Bronchial epithelial cell (primary cell): Measurements from ENCODE around the gene RUVBL1. TPM values are rescaled to one million over a fixed set of nuclear protein-coding genes. Genes with fewer than 3 reads are reported as not detected.

Experiments used
- DNase-seq: peaks from one replicate; pipeline ENCODE4 v3.0.0-alpha.2; 2010; ENCODE audit warnings: low read depth
- FAIRE-seq: peaks from 2 replicates; lab custom pipeline; 2011; peaks lifted over from hg19 to GRCh38; lab: Jason Lieb, UNC
- H3K27me3 ChIP-seq: 2 replicates; pipeline ENCODE4 v1.5.1; 2011; ENCODE audit warnings: low read length; ENCODE audit not compliant: control insufficient read depth, insufficient read depth
- H3K36me3 ChIP-seq: 2 replicates; pipeline ENCODE4 v1.5.1; 2011; ENCODE audit warnings: low read length; ENCODE audit not compliant: control insufficient read depth, insufficient read depth
- H3K4me3 ChIP-seq: 2 replicates; pipeline ENCODE4 v1.5.1; 2011; ENCODE audit warnings: mild to moderate bottlenecking, low read depth, low read length, control low read depth
- total RNA-seq: library from RNA; depleted of rRNA; stranded (reverse); fragments of >200 nt; gene quantifications from 2 replicates; pipeline ENCODE4 v1.2.1, GENCODE V29; 2014
- TF ChIP-seq, protein P1 (sequence below): IDR thresholded peaks from 2 replicates; pipeline ENCODE4 v1.5.1; 2011; ENCODE audit warnings: mild to moderate bottlenecking, moderate library complexity, low read length, control low read depth, inconsistent platforms; ENCODE audit not compliant: insufficient read depth, severe bottlenecking

Gene RUVBL1
- total RNA-seq = 47.6 and 60.8 TPM in 2 replicates

GRCh38 chr3:128123538-128124368 lies at the start of gene RUVBL1:
TSS of gene RUVBL1 (minus strand) at chr3:128123812. CDS start at chr3:128123724, 88 bp downstream.
- no peak for FAIRE-seq
- DNase-seq = peak; percentile 93
- Histone ChIP-seq H3K27me3 (no peaks in the 10 kb centered on the region), H3K4me3 (peak within 1 kb of the TSS; percentile 64), H3K36me3 (no peaks in the 10 kb centered on the region)
- TF ChIP-seq, protein P1, sequence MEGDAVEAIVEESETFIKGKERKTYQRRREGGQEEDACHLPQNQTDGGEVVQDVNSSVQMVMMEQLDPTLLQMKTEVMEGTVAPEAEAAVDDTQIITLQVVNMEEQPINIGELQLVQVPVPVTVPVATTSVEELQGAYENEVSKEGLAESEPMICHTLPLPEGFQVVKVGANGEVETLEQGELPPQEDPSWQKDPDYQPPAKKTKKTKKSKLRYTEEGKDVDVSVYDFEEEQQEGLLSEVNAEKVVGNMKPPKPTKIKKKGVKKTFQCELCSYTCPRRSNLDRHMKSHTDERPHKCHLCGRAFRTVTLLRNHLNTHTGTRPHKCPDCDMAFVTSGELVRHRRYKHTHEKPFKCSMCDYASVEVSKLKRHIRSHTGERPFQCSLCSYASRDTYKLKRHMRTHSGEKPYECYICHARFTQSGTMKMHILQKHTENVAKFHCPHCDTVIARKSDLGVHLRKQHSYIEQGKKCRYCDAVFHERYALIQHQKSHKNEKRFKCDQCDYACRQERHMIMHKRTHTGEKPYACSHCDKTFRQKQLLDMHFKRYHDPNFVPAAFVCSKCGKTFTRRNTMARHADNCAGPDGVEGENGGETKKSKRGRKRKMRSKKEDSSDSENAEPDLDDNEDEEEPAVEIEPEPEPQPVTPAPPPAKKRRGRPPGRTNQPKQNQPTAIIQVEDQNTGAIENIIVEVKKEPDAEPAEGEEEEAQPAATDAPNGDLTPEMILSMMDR = no peak

DNA sequence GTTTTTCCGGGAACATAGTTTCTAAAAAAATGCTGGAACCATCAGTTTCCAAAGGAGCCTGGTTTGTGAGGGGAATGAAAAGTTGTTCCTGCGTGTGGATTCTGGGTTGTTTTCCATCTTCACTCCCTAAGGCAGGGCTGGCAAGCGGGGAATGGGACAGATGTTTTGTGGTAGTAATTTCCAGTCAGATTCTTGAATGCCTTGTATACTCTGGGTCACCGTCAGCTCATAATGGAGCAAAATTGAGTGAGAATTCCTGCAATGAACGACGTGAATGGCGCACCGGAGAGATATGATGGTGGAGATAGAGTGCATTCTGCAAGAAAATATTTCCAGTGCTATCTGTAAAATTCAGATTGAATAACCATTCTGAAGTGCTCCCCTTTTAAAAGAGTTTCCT lies 49.6 kb upstream of the RUVBL1 start:
- no peaks in the 10 kb centered on the region for H3K36me3 ChIP-seq
- TF ChIP-seq, protein P1 = no peak
- FAIRE-seq (no peak), DNase-seq (no peak)
- H3K27me3 ChIP-seq = no peaks in the 10 kb centered on the region
- H3K4me3 ChIP-seq = no peak overlapping the region

GRCh38 chr3:128170866-128171516 lies 47.4 kb upstream of the RUVBL1 start:
- TF ChIP-seq, protein P1 = peak; percentile 68
- Histone ChIP-seq H3K4me3 (no peak overlapping the region), H3K27me3 (no peaks in the 10 kb centered on the region), H3K36me3 (no peaks in the 10 kb centered on the region)
- DNase-seq (peak; percentile 65), FAIRE-seq (no peak)

- no peak overlapping the region for H3K4me3 ChIP-seq
These were observed 45.2 kb upstream of the RUVBL1 start for GRCh38 chr3:128168836-128169235.

GRCh38 chr3:128167973-128168674 lies 44.5 kb upstream of the RUVBL1 start:
- FAIRE-seq (no peak), DNase-seq (no peak)
- TF ChIP-seq, protein P1 = no peak
- H3K4me3 ChIP-seq = no peak overlapping the region
- H3K36me3 ChIP-seq = no peaks in the 10 kb centered on the region
- no peaks in the 10 kb centered on the region for H3K27me3 ChIP-seq

More at GRCh38 chr3:128168836-128169235, 45.2 kb upstream of the RUVBL1 start:
- Histone ChIP-seq H3K36me3 (no peaks in the 10 kb centered on the region), H3K27me3 (no peaks in the 10 kb centered on the region)
- no peak for DNase-seq
- TF ChIP-seq, protein P1 = no peak
- FAIRE-seq = no peak
